ENCODE results near the gene DIS3L2. TPM values are rescaled to one million over a fixed set of nuclear protein-coding genes. Genes with fewer than 3 reads are reported as not detected.
"Not testable (repeated sequence)": the region's sequence is repeated elsewhere in the genome, so short reads cannot be mapped to it uniquely, and the experiment has no call there.

DIS3L2 gene
- total and polyA plus RNA-seq, 2 donors: 16.3 to 21.6 TPM

GRCh38 chr2:231946241-231946814, 15.2 kb upstream of the DIS3L2 start:
- no peaks in the 10 kb centered on the region for H3K4me1 ChIP-seq (ENCODE audit: control insufficient read depth in 2 of 2, insufficient read depth in 2 of 2, low read length in 2 of 2)
- no peaks in the 10 kb centered on the region for H3K9me3 ChIP-seq (ENCODE audit: control insufficient read depth in 2 of 2, insufficient read depth in 1 of 2, low read length in 1 of 2)
- no peak overlapping the region for H3K4me3 ChIP-seq (ENCODE audit: low read length in 2 of 2)
- H3K27ac ChIP-seq (ENCODE audit: low read depth in 1 of 2, low read length in 1 of 2): no peak overlapping the region
- H3K27me3 ChIP-seq (ENCODE audit: control insufficient read depth in 2 of 2, insufficient read depth in 1 of 2, low read length in 1 of 2): no peaks in the 10 kb centered on the region
- DNase-seq (ENCODE audit: low read depth in 6 of 9, low spot score in 9 of 9): no peak
- H3K36me3 ChIP-seq (ENCODE audit: control insufficient read depth in 2 of 2, insufficient read depth in 2 of 2, low read length in 1 of 2): no peaks in the 10 kb centered on the region
- WGBS: 96% methylated on average over 15 of the region's 15 CpGs

GRCh38 chr2:231947112-231947511, 14.4 kb upstream of the DIS3L2 start:
- H3K9me3 ChIP-seq (ENCODE audit: control insufficient read depth in 2 of 2, insufficient read depth in 1 of 2, low read length in 1 of 2); H3K36me3 ChIP-seq (ENCODE audit: control insufficient read depth in 2 of 2, insufficient read depth in 2 of 2, low read length in 1 of 2); H3K27ac ChIP-seq (ENCODE audit: low read depth in 1 of 2, low read length in 1 of 2); H3K4me1 ChIP-seq (ENCODE audit: control insufficient read depth in 2 of 2, insufficient read depth in 2 of 2, low read length in 2 of 2); H3K27me3 ChIP-seq (ENCODE audit: control insufficient read depth in 2 of 2, insufficient read depth in 1 of 2, low read length in 1 of 2); H3K4me3 ChIP-seq (ENCODE audit: low read length in 2 of 2); DNase-seq (ENCODE audit: low read depth in 6 of 9, low spot score in 9 of 9): not testable (repeated sequence)
- 94% methylated on average over 11 of the region's 11 CpGs for WGBS

GRCh38 chr2:231947694-231948093, 13.8 kb upstream of the DIS3L2 start:
- Histone ChIP-seq H3K27me3 (ENCODE audit: control insufficient read depth in 2 of 2, insufficient read depth in 1 of 2, low read length in 1 of 2) (no peaks in the 10 kb centered on the region), H3K36me3 (ENCODE audit: control insufficient read depth in 2 of 2, insufficient read depth in 2 of 2, low read length in 1 of 2) (no peaks in the 10 kb centered on the region), H3K4me1 (ENCODE audit: control insufficient read depth in 2 of 2, insufficient read depth in 2 of 2, low read length in 2 of 2) (no peaks in the 10 kb centered on the region), H3K4me3 (ENCODE audit: low read length in 2 of 2) (no peak overlapping the region), H3K9me3 (ENCODE audit: control insufficient read depth in 2 of 2, insufficient read depth in 1 of 2, low read length in 1 of 2) (no peaks in the 10 kb centered on the region), H3K27ac (ENCODE audit: low read depth in 1 of 2, low read length in 1 of 2) (no peak overlapping the region)
- DNase-seq (ENCODE audit: low read depth in 6 of 9, low spot score in 9 of 9): no peak
- WGBS: 99% methylated on average over 7 of the region's 7 CpGs

GRCh38 chr2:231951452-231952035, 10.0 kb upstream of the DIS3L2 start:
- no peaks in the 10 kb centered on the region for H3K4me1 ChIP-seq (ENCODE audit: control insufficient read depth in 2 of 2, insufficient read depth in 2 of 2, low read length in 2 of 2)
- H3K27me3 ChIP-seq (ENCODE audit: control insufficient read depth in 2 of 2, insufficient read depth in 1 of 2, low read length in 1 of 2): peaks cover 3% of the 10 kb centered on the region in 2 donors
- H3K36me3 ChIP-seq (ENCODE audit: control insufficient read depth in 2 of 2, insufficient read depth in 2 of 2, low read length in 1 of 2): no peaks in the 10 kb centered on the region
- DNase-seq (ENCODE audit: low read depth in 6 of 9, low spot score in 9 of 9): no peak
- 97% methylated on average over 2 of the region's 2 CpGs for WGBS
- peaks cover 0 to 3% of the 10 kb centered on the region in 2 donors for H3K9me3 ChIP-seq (ENCODE audit: control insufficient read depth in 2 of 2, insufficient read depth in 1 of 2, low read length in 1 of 2)
- no peak overlapping the region for H3K27ac ChIP-seq (ENCODE audit: low read depth in 1 of 2, low read length in 1 of 2)
- no peak overlapping the region for H3K4me3 ChIP-seq (ENCODE audit: low read length in 2 of 2)

- Histone ChIP-seq H3K36me3 (ENCODE audit: control insufficient read depth in 2 of 2, insufficient read depth in 2 of 2, low read length in 1 of 2) (no peaks in the 10 kb centered on the region), H3K4me1 (ENCODE audit: control insufficient read depth in 2 of 2, insufficient read depth in 2 of 2, low read length in 2 of 2) (peaks cover 3 to 5% of the 10 kb centered on the region in 2 donors), H3K9me3 (ENCODE audit: control insufficient read depth in 2 of 2, insufficient read depth in 1 of 2, low read length in 1 of 2) (peaks cover 0 to 3% of the 10 kb centered on the region in 2 donors), H3K27me3 (ENCODE audit: control insufficient read depth in 2 of 2, insufficient read depth in 1 of 2, low read length in 1 of 2) (peaks cover 3% of the 10 kb centered on the region in 2 donors), H3K27ac (ENCODE audit: low read depth in 1 of 2, low read length in 1 of 2) (no peak overlapping the region), H3K4me3 (ENCODE audit: low read length in 2 of 2) (no peak overlapping the region)
- no peak for DNase-seq (ENCODE audit: low read depth in 6 of 9, low spot score in 9 of 9)
- WGBS: 98% methylated on average over 8 of the region's 8 CpGs
These were observed 5.6 kb upstream of the DIS3L2 start for GRCh38 chr2:231955758-231956472.

- Histone ChIP-seq H3K9me3 (ENCODE audit: control insufficient read depth in 2 of 2, insufficient read depth in 1 of 2, low read length in 1 of 2) (peaks cover 0 to 3% of the 10 kb centered on the region in 2 donors), H3K36me3 (ENCODE audit: control insufficient read depth in 2 of 2, insufficient read depth in 2 of 2, low read length in 1 of 2) (no peaks in the 10 kb centered on the region), H3K27ac (ENCODE audit: low read depth in 1 of 2, low read length in 1 of 2) (no peak overlapping the region), H3K27me3 (ENCODE audit: control insufficient read depth in 2 of 2, insufficient read depth in 1 of 2, low read length in 1 of 2) (peaks cover 3% of the 10 kb centered on the region in 2 donors), H3K4me3 (ENCODE audit: low read length in 2 of 2) (no peak overlapping the region), H3K4me1 (ENCODE audit: control insufficient read depth in 2 of 2, insufficient read depth in 2 of 2, low read length in 2 of 2) (peaks cover 5 to 8% of the 10 kb centered on the region in 2 donors)
- WGBS: 93% methylated on average over 4 of the region's 4 CpGs
- no peak for DNase-seq (ENCODE audit: low read depth in 6 of 9, low spot score in 9 of 9)
These were observed 3.4 kb upstream of the DIS3L2 start for GRCh38 chr2:231957913-231958763.

- Histone ChIP-seq H3K27ac (ENCODE audit: low read depth in 1 of 2, low read length in 1 of 2) (peak overlapping the region; percentile 82 to 88), H3K27me3 (ENCODE audit: control insufficient read depth in 2 of 2, insufficient read depth in 1 of 2, low read length in 1 of 2) (no peaks in the 10 kb centered on the region), H3K9me3 (ENCODE audit: control insufficient read depth in 2 of 2, insufficient read depth in 1 of 2, low read length in 1 of 2) (no peaks in the 10 kb centered on the region), H3K4me1 (ENCODE audit: control insufficient read depth in 2 of 2, insufficient read depth in 2 of 2, low read length in 2 of 2) (peaks cover 5 to 8% of the 10 kb centered on the region in 2 donors), H3K36me3 (ENCODE audit: control insufficient read depth in 2 of 2, insufficient read depth in 2 of 2, low read length in 1 of 2) (no peaks in the 10 kb centered on the region), H3K4me3 (ENCODE audit: low read length in 2 of 2) (peak overlapping the region; percentile 95 to 98)
- peak in 1 of 9 donors; percentile 3 for DNase-seq (ENCODE audit: low read depth in 6 of 9, low spot score in 9 of 9)
- 60% methylated on average over 18 of the region's 18 CpGs for whole genome bisulfite sequencing
These were observed 634 bp upstream of the DIS3L2 start for GRCh38 chr2:231960810-231961348.

- Histone ChIP-seq H3K27ac (ENCODE audit: low read depth in 1 of 2, low read length in 1 of 2) (no peak overlapping the region), H3K36me3 (ENCODE audit: control insufficient read depth in 2 of 2, insufficient read depth in 2 of 2, low read length in 1 of 2) (no peaks in the 10 kb centered on the region)
- 90% methylated on average over 1 of the region's 1 CpG for WGBS
These were observed 3.6 kb downstream of the DIS3L2 start for GRCh38 chr2:231965102-231965501.

More at GRCh38 chr2:231965102-231965501, 3.6 kb downstream of the DIS3L2 start:
- Histone ChIP-seq H3K4me1 (ENCODE audit: control insufficient read depth in 2 of 2, insufficient read depth in 2 of 2, low read length in 2 of 2) (peaks cover 5 to 8% of the 10 kb centered on the region in 2 donors), H3K27me3 (ENCODE audit: control insufficient read depth in 2 of 2, insufficient read depth in 1 of 2, low read length in 1 of 2) (no peaks in the 10 kb centered on the region), H3K4me3 (ENCODE audit: low read length in 2 of 2) (no peak overlapping the region), H3K9me3 (ENCODE audit: control insufficient read depth in 2 of 2, insufficient read depth in 1 of 2, low read length in 1 of 2) (peaks cover 0 to 6% of the 10 kb centered on the region in 2 donors)
- no peak for DNase-seq (ENCODE audit: low read depth in 6 of 9, low spot score in 9 of 9)
